Endothelial cell of umbilical vein (primary cell): Measurements from ENCODE around the gene LOXHD1. TPM values are rescaled to one million over a fixed set of nuclear protein-coding genes. Genes with fewer than 3 reads are reported as not detected.

Source experiments
- BruUV-seq: library from RNA; stranded (reverse); fragments of 400-500 nt; replicated peaks from 2 replicates; lab custom pipeline; 2021; lab: Mats Ljungman, UMichigan
- CTCF ChIA-PET: fragments of 300-600, 350-600 bp; sonication (Branson Sonifier 250); formaldehyde crosslinking; loops from one replicate; lab custom pipeline; 2021; ENCODE audit warnings: antibody characterized with exemption, inconsistent platforms; lab: Charles Lee
- POLR2A ChIA-PET: fragments of 300-600, 350-600 bp; sonication (Branson Sonifier 250); formaldehyde crosslinking; loops from one replicate; lab custom pipeline; 2021; ENCODE audit warnings: antibody characterized with exemption, inconsistent platforms; lab: Charles Lee
- DNase-seq: peaks from one replicate; pipeline ENCODE4 v3.0.0-alpha.2; 2011; ENCODE audit warnings: low read depth, low spot score
- FAIRE-seq: peaks from 2 replicates; lab custom pipeline; 2011; peaks lifted over from hg19 to GRCh38; lab: Jason Lieb, UNC
- H2AFZ ChIP-seq: 2 replicates; pipeline ENCODE4 v1.6.0; 2012; ENCODE audit warnings: low read depth, low read length, control low read depth, inconsistent platforms
- H3K27ac ChIP-seq: 2 replicates; pipeline ENCODE4 v1.5.1; 2011; ENCODE audit warnings: low read depth, mild to moderate bottlenecking, control low read depth, low read length, moderate library complexity; ENCODE audit not compliant: insufficient read depth
- H3K27me3 ChIP-seq, 2 experiments: 2 replicates each; pipeline versions ENCODE4 v1.6.0 to v1.6.1; 2011; ENCODE audit warnings: low read length in 2 of 2, mixed read lengths in 1 of 2; ENCODE audit not compliant: control insufficient read depth in 2 of 2, insufficient read depth in 2 of 2
- H3K36me3 ChIP-seq, 2 experiments: 2 replicates in 1 of 2; 3 replicates in 1 of 2; pipeline ENCODE4 v1.5.1; 2011; ENCODE audit warnings: low read length in 2 of 2, mild to moderate bottlenecking in 1 of 2, moderate library complexity in 1 of 2; ENCODE audit not compliant: control insufficient read depth in 2 of 2, insufficient read depth in 2 of 2; ENCODE audit errors: extremely low read depth in 1 of 2
- H3K4me1 ChIP-seq: 3 replicates; pipeline ENCODE4 v1.5.1; 2011; ENCODE audit warnings: mild to moderate bottlenecking, low read length; ENCODE audit not compliant: control insufficient read depth, insufficient read depth; ENCODE audit errors: extremely low read depth
- H3K4me2 ChIP-seq: 2 replicates; pipeline ENCODE4 v1.6.1; 2011; ENCODE audit warnings: low read length, control low read depth, mixed read lengths; ENCODE audit not compliant: insufficient read depth
- H3K4me3 ChIP-seq, 3 experiments: fragments of 200-600 bp in 1 of 3; sonication (generic), shearing (Covaris generic) in 1 of 3; replicated peaks in 1 of 3; 2 replicates each; pipeline ENCODE4 v1.5.1; 2011 to 2016; ENCODE audit warnings: control low read depth in 3 of 3, low read length in 3 of 3, mild to moderate bottlenecking in 2 of 3, inconsistent platforms in 1 of 3, low read depth in 1 of 3, moderate library complexity in 1 of 3; ENCODE audit not compliant: insufficient read depth in 1 of 3
- H3K79me2 ChIP-seq: 2 replicates; pipeline ENCODE4 v1.6.0; 2012; ENCODE audit warnings: low read length, inconsistent platforms; ENCODE audit not compliant: control insufficient read depth, insufficient read depth
- H3K9ac ChIP-seq: replicated peaks from 2 replicates; pipeline ENCODE3; 2011; ENCODE audit warnings: low read length, control low read depth; ENCODE audit not compliant: insufficient read depth; ENCODE audit errors: extremely low read depth
- H3K9me1 ChIP-seq: replicated peaks from 3 replicates; pipeline ENCODE4 v1.6.0; 2011; ENCODE audit warnings: mild to moderate bottlenecking, low read length; ENCODE audit not compliant: control insufficient read depth, insufficient read depth; ENCODE audit errors: extremely low read depth
- H3K9me3 ChIP-seq: replicated peaks from 2 replicates; pipeline ENCODE4 v1.5.1; 2012; ENCODE audit warnings: low read length, inconsistent platforms; ENCODE audit not compliant: control insufficient read depth, insufficient read depth
- H4K20me1 ChIP-seq: replicated peaks from 2 replicates; pipeline ENCODE3; 2011; ENCODE audit warnings: mild to moderate bottlenecking, low read length; ENCODE audit not compliant: control insufficient read depth, insufficient read depth; ENCODE audit errors: extremely low read depth
- EZH2 ChIP-seq: IDR thresholded peaks from 2 replicates; pipeline ENCODE4 v1.6.1; 2012; ENCODE audit warnings: borderline replicate concordance, low read depth, mild to moderate bottlenecking, moderate library complexity, low read length, inconsistent platforms; ENCODE audit not compliant: severe bottlenecking
- FOS ChIP-seq: IDR thresholded peaks from 2 replicates; pipeline ENCODE4 v1.6.1; 2011; ENCODE audit warnings: mild to moderate bottlenecking, low read length, moderate library complexity, borderline replicate concordance; ENCODE audit not compliant: insufficient read depth
- GATA2 ChIP-seq: IDR thresholded peaks from 2 replicates; pipeline ENCODE4 v1.7.0; 2011; ENCODE audit warnings: low read depth, mild to moderate bottlenecking, moderate library complexity, mixed read lengths, low read length; ENCODE audit not compliant: insufficient read length, insufficient read depth
- JUN ChIP-seq: IDR thresholded peaks from 2 replicates; pipeline ENCODE4 v1.6.1; 2011; ENCODE audit warnings: borderline replicate concordance, low read depth; ENCODE audit not compliant: insufficient read length, insufficient read depth
- MYC ChIP-seq: IDR thresholded peaks from one replicate; pipeline ENCODE4 v1.6.1; 2011; ENCODE audit warnings: mild to moderate bottlenecking, low read depth, low read length
- POLR2A ChIP-seq: IDR thresholded peaks from 2 replicates; pipeline ENCODE4 v1.6.1; 2012; ENCODE audit warnings: low read depth, mild to moderate bottlenecking, control low read depth, low read length
- POLR2AphosphoS5 ChIP-seq: IDR thresholded peaks from 2 replicates; pipeline ENCODE4 v1.6.1; 2012; ENCODE audit warnings: low read depth, mild to moderate bottlenecking, control low read depth, low read length, moderate library complexity; ENCODE audit not compliant: insufficient read depth
- dilution Hi-C: fragments of 300-500 bp; cut with MboI; formaldehyde crosslinking; loops from one replicate; pipeline ENCODE4 v1.15.0; 2019; ENCODE audit warnings: low sequenced_read_pairs; ENCODE audit not compliant: extremely low pct_ligation_motif_present
- intact Hi-C: fragments of 100-400 bp; cut with micrococcal nuclease; formaldehyde crosslinking; loops from one replicate; pipeline ENCODE4 v1.10.0; 2022
- polyA plus RNA-seq, 4 experiments: library from polyadenylated mRNA; depleted of rRNA in 3 of 4; stranded (reverse) in 3 of 4; unstranded in 1 of 4; fragments of >200 nt; gene quantifications; 2 replicates each; pipeline versions ENCODE4 v1.2.1 to v1.2.3, GENCODE V29; 2011 to 2012; ENCODE audit warnings: missing spikeins in 1 of 4
- total RNA-seq: library from RNA; stranded (reverse); gene quantifications from 2 replicates; pipeline ENCODE4 v1.2.3, GENCODE V29; 2021
- TF ChIP-seq, protein P1 (sequence below), 2 donors: IDR thresholded peaks; 1 replicate in 1 of 2; 2 replicates in 1 of 2; pipeline ENCODE4 v1.5.1; 2011; ENCODE audit warnings: low read length in 2 of 2, mild to moderate bottlenecking in 2 of 2, moderate library complexity in 2 of 2, control low read depth in 1 of 2, inconsistent platforms in 1 of 2, low read depth in 1 of 2; ENCODE audit not compliant: insufficient read depth in 1 of 2; ENCODE audit errors: extremely low read depth in 1 of 2
- TF ChIP-seq, protein P2 (sequence below): IDR thresholded peaks from 2 replicates; pipeline ENCODE4 v1.6.1; 2011; ENCODE audit not compliant: insufficient read depth, insufficient read length

LOXHD1 gene
- total and polyA plus RNA-seq, 2 donors (not counting 3 experiments of a cell fraction or from before 2014, with no cell fraction given), result not detected

GRCh38 chr18:46575851-46576250, 81.2 kb downstream of the LOXHD1 start:
- Histone ChIP-seq H3K9ac (no peak overlapping the region), H3K27ac (no peak overlapping the region), H3K9me1 (no peaks in the 10 kb centered on the region), H3K9me3 (no peaks in the 10 kb centered on the region), H4K20me1 (no peaks in the 10 kb centered on the region), H3K4me3 (no peak overlapping the region), H3K27me3 (no peaks in the 10 kb centered on the region), H2AFZ (no peak overlapping the region), H3K4me2 (no peak overlapping the region), H3K79me2 (no peaks in the 10 kb centered on the region), H3K36me3 (no peaks in the 10 kb centered on the region), H3K4me1 (no peaks in the 10 kb centered on the region)
- dilution Hi-C loops (no loop called here), intact Hi-C loops (no loop called here)
- BruUV-seq, result no TSS peak
- CTCF ChIA-PET, result no interaction called here
- DNase-seq (no peak), FAIRE-seq (no peak)
- TF ChIP-seq MYC (no peak), GATA2 (no peak), POLR2A (no peak), JUN (no peak), EZH2 (no peak), FOS (no peak), POLR2AphosphoS5 (no peak)
- TF ChIP-seq, protein P1, sequence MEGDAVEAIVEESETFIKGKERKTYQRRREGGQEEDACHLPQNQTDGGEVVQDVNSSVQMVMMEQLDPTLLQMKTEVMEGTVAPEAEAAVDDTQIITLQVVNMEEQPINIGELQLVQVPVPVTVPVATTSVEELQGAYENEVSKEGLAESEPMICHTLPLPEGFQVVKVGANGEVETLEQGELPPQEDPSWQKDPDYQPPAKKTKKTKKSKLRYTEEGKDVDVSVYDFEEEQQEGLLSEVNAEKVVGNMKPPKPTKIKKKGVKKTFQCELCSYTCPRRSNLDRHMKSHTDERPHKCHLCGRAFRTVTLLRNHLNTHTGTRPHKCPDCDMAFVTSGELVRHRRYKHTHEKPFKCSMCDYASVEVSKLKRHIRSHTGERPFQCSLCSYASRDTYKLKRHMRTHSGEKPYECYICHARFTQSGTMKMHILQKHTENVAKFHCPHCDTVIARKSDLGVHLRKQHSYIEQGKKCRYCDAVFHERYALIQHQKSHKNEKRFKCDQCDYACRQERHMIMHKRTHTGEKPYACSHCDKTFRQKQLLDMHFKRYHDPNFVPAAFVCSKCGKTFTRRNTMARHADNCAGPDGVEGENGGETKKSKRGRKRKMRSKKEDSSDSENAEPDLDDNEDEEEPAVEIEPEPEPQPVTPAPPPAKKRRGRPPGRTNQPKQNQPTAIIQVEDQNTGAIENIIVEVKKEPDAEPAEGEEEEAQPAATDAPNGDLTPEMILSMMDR (IDR thresholded peaks at IDR 0.05; ENCODE audit: extremely low read depth in 1 of 2, insufficient read depth in 1 of 2, low read depth in 1 of 2, low read length in 2 of 2), result no peak
- TF ChIP-seq, protein P2, sequence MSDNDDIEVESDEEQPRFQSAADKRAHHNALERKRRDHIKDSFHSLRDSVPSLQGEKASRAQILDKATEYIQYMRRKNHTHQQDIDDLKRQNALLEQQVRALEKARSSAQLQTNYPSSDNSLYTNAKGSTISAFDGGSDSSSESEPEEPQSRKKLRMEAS, result no peak
- POLR2A ChIA-PET, result no interaction called here
